ENCODE measurements around the gene POLD3.

Gene POLD3

GRCh38 chr11:74572349-74572748 lies 20.0 kb upstream of the POLD3 start:
- no peak overlapping the region for H3K4me3 ChIP-seq (ENCODE audit: control insufficient read depth in 1 of 7, extremely low read depth in 1 of 7, insufficient read depth in 4 of 7, low read depth in 2 of 7, low read length in 6 of 7)
- H3K9me3 ChIP-seq (ENCODE audit: control extremely low read depth in 1 of 5, control insufficient read depth in 4 of 5, insufficient read depth in 2 of 5, low read depth in 1 of 5, low read length in 4 of 5): no peaks in the 10 kb centered on the region
- H3K27me3 ChIP-seq (replicated peaks in 2 of 5; ENCODE audit: control insufficient read depth in 4 of 5, insufficient read depth in 5 of 5, low read length in 4 of 5): peaks cover 0 to 2% (median 0%) of the 10 kb centered on the region in 5 experiments
- H3K4me1 ChIP-seq (ENCODE audit: control extremely low read depth in 1 of 4, control insufficient read depth in 4 of 4, insufficient read depth in 4 of 4, low read length in 3 of 4): no peaks in the 10 kb centered on the region
- 80% methylated on average over 1 of the region's 4 CpGs for WGBS (ENCODE audit: insufficient coverage)
- no peak for DNase-seq
- no peaks in the 10 kb centered on the region for H3K36me3 ChIP-seq (ENCODE audit: control insufficient read depth in 4 of 4, insufficient read depth in 4 of 4, low read length in 3 of 4)
- ChIA-PET CTCF (interaction anchor here (0.5 to 13.0 kb wide), 8 partner anchors 9 to 316 kb away, joined by 3 to 242 read pairs (median 6); no protein-coding TSS in a partner anchor), POLR2A (interaction anchor here (0.5 kb wide), 1 partner anchor 102 kb away, joined by 3 read pairs; no protein-coding TSS in a partner anchor)
- H3K27ac ChIP-seq (ENCODE audit: insufficient read depth in 1 of 2, low read depth in 1 of 2, low read length in 2 of 2, poor library complexity in 1 of 2, severe bottlenecking in 2 of 2): no peak overlapping the region

DNA sequence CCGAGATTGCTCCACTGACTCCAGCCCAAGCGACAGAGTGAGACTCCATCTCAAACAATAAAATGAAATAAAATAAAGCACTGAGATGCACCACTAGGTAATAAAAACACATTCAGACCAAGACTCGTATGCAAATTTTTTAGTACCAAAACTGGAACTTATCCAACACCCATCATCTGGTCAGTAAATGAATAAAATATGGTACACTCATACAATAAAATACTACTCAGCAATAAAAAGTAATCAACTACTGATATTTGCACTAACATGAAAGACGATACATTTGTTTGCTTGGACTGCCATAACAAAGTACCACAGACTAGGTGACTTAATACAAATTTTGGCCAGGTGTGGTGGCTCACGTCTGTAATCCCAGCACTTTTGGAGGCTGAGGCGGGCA lies 17.8 kb upstream of the POLD3 start:
- ChIA-PET POLR2A (no interaction called here), CTCF (interaction anchor here (13.0 kb wide), 1 partner anchor 123 kb away, joined by 242 read pairs; no protein-coding TSS in a partner anchor)
- H3K36me3 ChIP-seq (ENCODE audit: control insufficient read depth in 4 of 4, insufficient read depth in 4 of 4, low read length in 3 of 4): no peaks in the 10 kb centered on the region
- DNase-seq: no peak
- 100% methylated on average over 3 of the region's 6 CpGs for WGBS (ENCODE audit: insufficient coverage)
- H3K4me1 ChIP-seq (ENCODE audit: control extremely low read depth in 1 of 4, control insufficient read depth in 4 of 4, insufficient read depth in 4 of 4, low read length in 3 of 4): no peaks in the 10 kb centered on the region
- H3K27me3 ChIP-seq (replicated peaks in 2 of 5; ENCODE audit: control insufficient read depth in 4 of 5, insufficient read depth in 5 of 5, low read length in 4 of 5): peaks cover 0 to 2% (median 0%) of the 10 kb centered on the region in 5 experiments
- H3K27ac ChIP-seq (ENCODE audit: insufficient read depth in 1 of 2, low read depth in 1 of 2, low read length in 2 of 2, poor library complexity in 1 of 2, severe bottlenecking in 2 of 2): no peak overlapping the region
- no peaks in the 10 kb centered on the region for H3K9me3 ChIP-seq (ENCODE audit: control extremely low read depth in 1 of 5, control insufficient read depth in 4 of 5, insufficient read depth in 2 of 5, low read depth in 1 of 5, low read length in 4 of 5)
- H3K4me3 ChIP-seq (ENCODE audit: control insufficient read depth in 1 of 7, extremely low read depth in 1 of 7, insufficient read depth in 4 of 7, low read depth in 2 of 7, low read length in 6 of 7): no peak overlapping the region

DNA sequence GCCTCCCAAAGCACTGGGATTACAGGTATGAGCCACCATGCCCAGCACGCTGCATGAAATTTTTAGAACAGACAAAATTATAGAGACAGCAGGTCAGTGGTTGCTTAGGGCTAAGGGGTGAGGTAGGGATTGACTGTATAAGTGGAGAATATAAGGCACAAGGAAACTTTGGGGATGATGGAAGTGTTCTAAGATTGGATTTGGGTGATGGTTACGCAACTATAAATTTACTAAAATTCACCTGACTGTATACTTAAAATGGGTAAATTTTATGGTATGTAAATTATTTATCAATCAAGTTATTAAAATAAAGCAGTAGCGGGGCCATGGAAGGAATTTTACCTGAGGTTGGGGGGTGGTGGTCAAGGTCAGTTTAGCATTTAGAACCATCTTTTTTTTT lies 16.4 kb upstream of the POLD3 start:
- Histone ChIP-seq H3K27me3 (replicated peaks in 2 of 5; ENCODE audit: control insufficient read depth in 4 of 5, insufficient read depth in 5 of 5, low read length in 4 of 5) (peaks cover 0 to 2% (median 0%) of the 10 kb centered on the region in 5 experiments), H3K27ac (ENCODE audit: insufficient read depth in 1 of 2, low read depth in 1 of 2, low read length in 2 of 2, poor library complexity in 1 of 2, severe bottlenecking in 2 of 2) (no peak overlapping the region), H3K9me3 (ENCODE audit: control extremely low read depth in 1 of 5, control insufficient read depth in 4 of 5, insufficient read depth in 2 of 5, low read depth in 1 of 5, low read length in 4 of 5) (no peaks in the 10 kb centered on the region), H3K4me3 (ENCODE audit: control insufficient read depth in 1 of 7, extremely low read depth in 1 of 7, insufficient read depth in 4 of 7, low read depth in 2 of 7, low read length in 6 of 7) (no peak overlapping the region), H3K36me3 (ENCODE audit: control insufficient read depth in 4 of 4, insufficient read depth in 4 of 4, low read length in 3 of 4) (no peaks in the 10 kb centered on the region), H3K4me1 (ENCODE audit: control extremely low read depth in 1 of 4, control insufficient read depth in 4 of 4, insufficient read depth in 4 of 4, low read length in 3 of 4) (peaks cover 0 to 2% (median under 1%) of the 10 kb centered on the region in 4 experiments)
- no peak for DNase-seq
- WGBS (ENCODE audit: insufficient coverage): 100% methylated on average over 1 of the region's 3 CpGs
- ChIA-PET POLR2A (no interaction called here), CTCF (no interaction called here)

GRCh38 chr11:74577181-74577580 lies 15.2 kb upstream of the POLD3 start:
- ChIA-PET POLR2A (interaction anchor here (0.5 kb wide), 1 partner anchor 341 kb away, joined by 3 read pairs; no protein-coding TSS in a partner anchor), CTCF (interaction anchor here (0.8 to 2.2 kb wide), 3 partner anchors 10 to 131 kb away, joined by 3 to 10 read pairs (median 3); no protein-coding TSS in a partner anchor)
- Histone ChIP-seq H3K27me3 (replicated peaks in 2 of 5; ENCODE audit: control insufficient read depth in 4 of 5, insufficient read depth in 5 of 5, low read length in 4 of 5) (peaks cover 0 to 2% (median 0%) of the 10 kb centered on the region in 5 experiments), H3K4me1 (ENCODE audit: control extremely low read depth in 1 of 4, control insufficient read depth in 4 of 4, insufficient read depth in 4 of 4, low read length in 3 of 4) (peaks cover 0 to 12% (median 10%) of the 10 kb centered on the region in 4 experiments), H3K36me3 (ENCODE audit: control insufficient read depth in 4 of 4, insufficient read depth in 4 of 4, low read length in 3 of 4) (no peaks in the 10 kb centered on the region), H3K27ac (ENCODE audit: insufficient read depth in 1 of 2, low read depth in 1 of 2, low read length in 2 of 2, poor library complexity in 1 of 2, severe bottlenecking in 2 of 2) (no peak overlapping the region), H3K4me3 (ENCODE audit: control insufficient read depth in 1 of 7, extremely low read depth in 1 of 7, insufficient read depth in 4 of 7, low read depth in 2 of 7, low read length in 6 of 7) (no peak overlapping the region), H3K9me3 (ENCODE audit: control extremely low read depth in 1 of 5, control insufficient read depth in 4 of 5, insufficient read depth in 2 of 5, low read depth in 1 of 5, low read length in 4 of 5) (no peaks in the 10 kb centered on the region)
- no peak for DNase-seq
- WGBS (ENCODE audit: insufficient coverage): 86% methylated on average over 1 of the region's 4 CpGs

GRCh38 chr11:74577624-74578396 lies 14.6 kb upstream of the POLD3 start:
- ChIA-PET POLR2A (no interaction called here), CTCF (interaction anchor here (0.6 to 2.2 kb wide), 4 partner anchors 10 to 697 kb away, joined by 3 to 10 read pairs (median 4); no protein-coding TSS in a partner anchor)
- WGBS (ENCODE audit: insufficient coverage): 100% methylated on average over 1 of the region's 6 CpGs
- no peak overlapping the region for H3K4me3 ChIP-seq (ENCODE audit: control insufficient read depth in 1 of 7, extremely low read depth in 1 of 7, insufficient read depth in 4 of 7, low read depth in 2 of 7, low read length in 6 of 7)
- no peaks in the 10 kb centered on the region for H3K9me3 ChIP-seq (ENCODE audit: control extremely low read depth in 1 of 5, control insufficient read depth in 4 of 5, insufficient read depth in 2 of 5, low read depth in 1 of 5, low read length in 4 of 5)
- no peak for DNase-seq
- peaks cover 0 to 2% (median 0%) of the 10 kb centered on the region in 5 experiments for H3K27me3 ChIP-seq (replicated peaks in 2 of 5; ENCODE audit: control insufficient read depth in 4 of 5, insufficient read depth in 5 of 5, low read length in 4 of 5)
- peaks cover 0 to 12% (median 10%) of the 10 kb centered on the region in 4 experiments for H3K4me1 ChIP-seq (ENCODE audit: control extremely low read depth in 1 of 4, control insufficient read depth in 4 of 4, insufficient read depth in 4 of 4, low read length in 3 of 4)
- no peak overlapping the region for H3K27ac ChIP-seq (ENCODE audit: insufficient read depth in 1 of 2, low read depth in 1 of 2, low read length in 2 of 2, poor library complexity in 1 of 2, severe bottlenecking in 2 of 2)
- H3K36me3 ChIP-seq (ENCODE audit: control insufficient read depth in 4 of 4, insufficient read depth in 4 of 4, low read length in 3 of 4): no peaks in the 10 kb centered on the region

DNA sequence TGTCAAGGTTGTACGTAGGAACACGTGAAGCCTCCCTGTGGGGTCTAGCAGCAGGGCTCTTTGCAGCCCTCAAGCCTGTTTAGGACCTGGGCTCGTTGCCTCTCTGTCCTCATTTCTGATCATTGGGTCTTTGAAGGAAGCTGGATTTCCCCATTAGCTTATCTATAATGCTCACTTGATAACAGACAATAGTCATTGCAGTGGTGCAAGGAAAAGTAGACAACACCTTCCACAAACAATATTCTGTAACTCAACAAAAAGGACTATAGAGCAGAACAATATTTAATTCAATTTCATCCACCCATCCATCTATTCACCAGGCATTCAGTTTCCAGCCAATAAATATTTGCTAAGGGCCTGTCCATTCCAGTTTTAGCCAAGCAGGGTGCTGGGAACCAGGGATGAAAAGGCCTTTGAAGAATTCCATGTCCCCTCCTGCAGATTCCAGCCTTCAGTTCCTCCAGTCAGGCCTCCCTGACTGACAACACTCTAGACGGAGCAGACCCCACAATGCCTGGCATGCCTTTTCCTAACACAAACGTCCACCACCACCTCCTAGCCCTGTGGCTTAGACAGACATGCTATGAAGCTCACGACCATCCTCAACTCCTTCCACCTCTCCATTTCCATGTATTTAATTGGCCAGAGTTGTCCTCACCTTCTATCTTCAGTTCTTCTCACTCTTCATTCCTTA lies 12.7 kb upstream of the POLD3 start:
- 95% methylated on average over 5 of the region's 6 CpGs for WGBS (ENCODE audit: insufficient coverage)

More for the DNA sequence above, 12.7 kb upstream of the POLD3 start:
- Histone ChIP-seq H3K36me3 (ENCODE audit: control insufficient read depth in 4 of 4, insufficient read depth in 4 of 4, low read length in 3 of 4) (no peaks in the 10 kb centered on the region), H3K4me1 (ENCODE audit: control extremely low read depth in 1 of 4, control insufficient read depth in 4 of 4, insufficient read depth in 4 of 4, low read length in 3 of 4) (peaks cover 0 to 12% (median 10%) of the 10 kb centered on the region in 4 experiments), H3K4me3 (ENCODE audit: control insufficient read depth in 1 of 7, extremely low read depth in 1 of 7, insufficient read depth in 4 of 7, low read depth in 2 of 7, low read length in 6 of 7) (no peak overlapping the region), H3K9me3 (ENCODE audit: control extremely low read depth in 1 of 5, control insufficient read depth in 4 of 5, insufficient read depth in 2 of 5, low read depth in 1 of 5, low read length in 4 of 5) (no peaks in the 10 kb centered on the region), H3K27ac (ENCODE audit: insufficient read depth in 1 of 2, low read depth in 1 of 2, low read length in 2 of 2, poor library complexity in 1 of 2, severe bottlenecking in 2 of 2) (no peak overlapping the region), H3K27me3 (replicated peaks in 2 of 5; ENCODE audit: control insufficient read depth in 4 of 5, insufficient read depth in 5 of 5, low read length in 4 of 5) (no peaks in the 10 kb centered on the region)
- DNase-seq: no peak
- CTCF ChIA-PET: interaction anchor here (1.8 kb wide), 1 partner anchor 9 kb away, joined by 5 read pairs; no protein-coding TSS in a partner anchor
- POLR2A ChIA-PET: no interaction called here

Data from common myeloid progenitor, CD34-positive (primary cell).